Activated T-helper 1 cell treated with Interleukin-2 at 50 U/mL for 16 hours (primary cell): ENCODE measurements around the gene C20orf141.
"Not testable (repeated sequence)": the region's sequence is repeated elsewhere in the genome, so short reads cannot be mapped to it uniquely, and the experiment has no call there.

Experiments used
- DNase-seq: peaks from one replicate; pipeline ENCODE4 v3.0.0-alpha.2; 2020; ENCODE audit warnings: low read depth

Gene C20orf141

GRCh38 chr20:2799688-2800520 lies 14.9 kb upstream of the C20orf141 start:
- no peak for DNase-seq

GRCh38 chr20:2800521-2801285 lies 14.1 kb upstream of the C20orf141 start, which contains the start of gene CPXM1:
CPXM1 (minus strand) TSS chr20:2800627; CDS start chr20:2800572, 55 bp downstream.
- DNase-seq: no peak

GRCh38 chr20:2801286-2801728 lies 13.5 kb upstream of the C20orf141 start:
- DNase-seq: no peak

- DNase-seq: no peak
Observed at GRCh38 chr20:2804041-2804828, 10.6 kb upstream of the C20orf141 start.

GRCh38 chr20:2804852-2805688 lies 9.7 kb upstream of the C20orf141 start:
- DNase-seq: no peak

- no peak for DNase-seq
Observed at GRCh38 chr20:2805689-2806350, 9.0 kb upstream of the C20orf141 start.

GRCh38 chr20:2806351-2806701 lies 8.5 kb upstream of the C20orf141 start:
- DNase-seq: no peak

- DNase-seq: no peak
Observed at GRCh38 chr20:2807019-2807418, 7.8 kb upstream of the C20orf141 start.

GRCh38 chr20:2807929-2808328 lies 6.9 kb upstream of the C20orf141 start:
- not testable (repeated sequence) for DNase-seq

GRCh38 chr20:2809690-2810089 lies 5.1 kb upstream of the C20orf141 start:
- no peak for DNase-seq

- DNase-seq: no peak
Observed at GRCh38 chr20:2812189-2812588, 2.6 kb upstream of the C20orf141 start.

- no peak for DNase-seq
Observed at GRCh38 chr20:2814076-2814475, 711 bp upstream of the C20orf141 start.

- DNase-seq: no peak
Observed at GRCh38 chr20:2815242-2815900, 584 bp downstream of the C20orf141 start.

GRCh38 chr20:2816030-2816582 lies 1.3 kb downstream of the C20orf141 start, which contains the start of gene TMEM239:
TMEM239 (plus strand) TSS chr20:2816364; CDS start chr20:2816555, 191 bp downstream.
- DNase-seq: no peak

GRCh38 chr20:2816583-2817340 lies 2.0 kb downstream of the C20orf141 start:
- no peak for DNase-seq

- DNase-seq: no peak
Observed at GRCh38 chr20:2817341-2817726, 2.5 kb downstream of the C20orf141 start.

- no peak for DNase-seq
Observed at GRCh38 chr20:2817891-2818595, 3.3 kb downstream of the C20orf141 start.

GRCh38 chr20:2820084-2820895 lies 5.5 kb downstream of the C20orf141 start:
- DNase-seq: no peak
